SH-SY5Y (cell line): ENCODE results near the gene PABPC1L.

Experiments
- GATA2 ChIP-seq: IDR thresholded peaks from 2 replicates; pipeline ENCODE4 v1.6.1; 2011; ENCODE audit warnings: mild to moderate bottlenecking, low read depth, low read length
- GATA3 ChIP-seq: IDR thresholded peaks from 2 replicates; pipeline ENCODE4 v1.6.1; 2011; ENCODE audit warnings: low read depth, mild to moderate bottlenecking, low read length, moderate library complexity

DNA sequence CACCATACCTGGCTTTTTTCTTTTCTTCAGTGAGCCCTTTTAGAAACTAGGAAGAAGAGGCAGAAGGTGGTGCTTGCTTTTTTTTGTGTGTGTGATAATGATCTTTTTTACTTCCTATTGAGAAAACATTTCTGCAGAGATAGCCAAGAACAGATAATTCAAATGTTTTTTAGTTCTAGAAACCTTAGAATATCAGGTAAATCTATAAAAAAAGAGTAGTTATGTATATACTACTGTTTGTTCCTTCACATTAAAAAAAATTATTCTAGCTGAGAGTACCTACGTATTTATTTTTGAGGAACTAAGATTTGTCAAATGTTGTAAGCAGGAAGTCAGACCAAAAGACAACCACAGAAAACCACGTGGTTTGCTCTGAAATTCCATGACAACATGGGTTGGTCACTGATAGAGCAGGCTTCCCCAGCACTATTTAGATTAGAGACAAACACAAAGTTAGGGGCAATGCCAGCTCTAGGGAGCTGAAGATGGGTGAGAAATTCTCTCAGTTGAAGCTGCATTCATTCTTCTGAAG, 69.3 kb downstream of the PABPC1L start:
- TF ChIP-seq GATA2, result no peak
- no peak for TF ChIP-seq GATA3
